Liver (tissue), 3 donors: ENCODE measurements around the gene SLC7A11.

Source experiments
- ATF3 ChIP-seq: IDR thresholded peaks from 2 replicates; pipeline ENCODE4 v1.6.1; 2016; ENCODE audit warnings: antibody characterized with exemption
- CTCF ChIP-seq: fragments of 150-350 bp; IDR thresholded peaks from 2 replicates; pipeline ENCODE4 v1.5.1; 2017; ENCODE audit warnings: improper control_type of control experiment, low read depth, low read length; ENCODE audit not compliant: missing input control
- GABPA ChIP-seq, 2 donors: IDR thresholded peaks in 1 of 2; conservative IDR thresholded peaks in 1 of 2; 2 replicates each; pipeline ENCODE4 v1.6.1; 2016; ENCODE audit warnings: antibody characterized with exemption in 2 of 2, mild to moderate bottlenecking in 1 of 2, moderate library complexity in 1 of 2
- JUND ChIP-seq, 2 donors: IDR thresholded peaks; 2 replicates each; pipeline ENCODE4 v1.6.1; 2016; ENCODE audit warnings: antibody characterized with exemption in 2 of 2
- RAD21 ChIP-seq, 2 donors: IDR thresholded peaks; 2 replicates each; pipeline ENCODE4 v1.6.1; 2016; ENCODE audit warnings: antibody characterized with exemption in 2 of 2, mild to moderate bottlenecking in 2 of 2
- TAF1 ChIP-seq: conservative IDR thresholded peaks from 2 replicates; pipeline ENCODE4 v1.6.1; 2016; ENCODE audit warnings: antibody characterized with exemption, mild to moderate bottlenecking
- TF ChIP-seq, protein P1 (sequence below): IDR thresholded peaks from 2 replicates; pipeline ENCODE4 v1.6.1; 2016; ENCODE audit warnings: antibody characterized with exemption
- TF ChIP-seq, protein P2 (sequence below): IDR thresholded peaks from 2 replicates; pipeline ENCODE4 v1.6.1; 2016; ENCODE audit warnings: antibody characterized with exemption
- donor health status: healthy.
- donor health status: healthy.

GRCh38 chr4:138263247-138263816, 21.2 kb upstream of the SLC7A11 start:
- TF ChIP-seq TAF1, result no peak
- TF ChIP-seq, protein P1, sequence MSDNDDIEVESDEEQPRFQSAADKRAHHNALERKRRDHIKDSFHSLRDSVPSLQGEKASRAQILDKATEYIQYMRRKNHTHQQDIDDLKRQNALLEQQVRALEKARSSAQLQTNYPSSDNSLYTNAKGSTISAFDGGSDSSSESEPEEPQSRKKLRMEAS, result no peak
- TF ChIP-seq CTCF, result no peak
- TF ChIP-seq RAD21 (IDR thresholded peaks at IDR 0.05), result no peak
- TF ChIP-seq JUND (IDR thresholded peaks at IDR 0.05), result no peak
- no peak for TF ChIP-seq GABPA (IDR thresholded peaks at IDR 0.05 in 1 of 2, conservative IDR thresholded peaks at IDR 0.05 in 1 of 2)
- TF ChIP-seq, protein P2, sequence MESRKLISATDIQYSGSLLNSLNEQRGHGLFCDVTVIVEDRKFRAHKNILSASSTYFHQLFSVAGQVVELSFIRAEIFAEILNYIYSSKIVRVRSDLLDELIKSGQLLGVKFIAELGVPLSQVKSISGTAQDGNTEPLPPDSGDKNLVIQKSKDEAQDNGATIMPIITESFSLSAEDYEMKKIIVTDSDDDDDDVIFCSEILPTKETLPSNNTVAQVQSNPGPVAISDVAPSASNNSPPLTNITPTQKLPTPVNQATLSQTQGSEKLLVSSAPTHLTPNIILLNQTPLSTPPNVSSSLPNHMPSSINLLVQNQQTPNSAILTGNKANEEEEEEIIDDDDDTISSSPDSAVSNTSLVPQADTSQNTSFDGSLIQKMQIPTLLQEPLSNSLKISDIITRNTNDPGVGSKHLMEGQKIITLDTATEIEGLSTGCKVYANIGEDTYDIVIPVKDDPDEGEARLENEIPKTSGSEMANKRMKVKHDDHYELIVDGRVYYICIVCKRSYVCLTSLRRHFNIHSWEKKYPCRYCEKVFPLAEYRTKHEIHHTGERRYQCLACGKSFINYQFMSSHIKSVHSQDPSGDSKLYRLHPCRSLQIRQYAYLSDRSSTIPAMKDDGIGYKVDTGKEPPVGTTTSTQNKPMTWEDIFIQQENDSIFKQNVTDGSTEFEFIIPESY, result no peak
- TF ChIP-seq ATF3, result no peak
